GM21529 (cell line): ENCODE results near the gene GPR141.
A peak's percentile ranks its signal among the peaks of the same experiment; 100 is the strongest.

Source experiments
- ATAC-seq: cut with Tn5 transposase; IDR thresholded peaks from one replicate; pipeline ENCODE4 v1.9.1; 2021; ENCODE audit not compliant: unreplicated experiment

The GPR141 gene

DNA sequence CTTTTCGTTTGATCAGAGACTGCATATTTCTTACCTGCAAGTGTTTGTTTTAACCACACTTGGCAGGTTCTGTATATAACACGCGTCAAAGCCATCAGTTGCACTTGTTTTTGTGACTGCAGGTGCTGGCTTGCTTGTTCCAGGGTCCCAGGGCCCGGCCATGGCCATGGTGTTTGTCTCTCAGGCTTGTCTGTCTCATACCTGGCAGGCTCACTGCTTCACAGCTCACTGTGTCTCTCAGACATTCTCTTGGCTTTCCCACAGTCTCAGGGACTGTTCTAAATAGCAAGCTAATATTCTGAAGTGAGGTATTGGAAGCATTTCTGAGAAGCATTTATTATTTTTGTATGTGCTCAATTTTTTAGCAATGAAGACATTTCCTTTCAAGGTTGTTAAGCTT lies 46.9 kb downstream of the GPR141 start:
- no peak for ATAC-seq

DNA sequence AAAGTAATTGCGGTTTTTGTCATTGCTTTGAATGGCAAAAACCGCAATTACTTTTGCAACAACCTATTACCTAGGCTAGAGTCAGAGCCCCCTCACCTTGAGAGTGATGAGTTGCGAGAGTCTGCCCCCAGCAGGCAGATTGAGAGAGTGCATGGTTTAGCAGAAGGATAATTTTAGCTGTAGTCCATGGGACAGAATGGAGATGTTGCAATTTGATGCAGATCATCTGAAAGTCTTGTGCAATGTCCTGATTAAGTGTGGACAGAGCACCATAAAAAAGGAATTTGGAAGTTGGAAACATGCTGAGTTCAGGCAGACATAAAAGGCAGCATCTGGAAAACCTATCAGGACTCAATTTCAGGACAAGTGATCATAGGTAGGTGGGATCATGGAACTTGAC lies 48.7 kb downstream of the GPR141 start:
- peak; percentile 81 for ATAC-seq

DNA sequence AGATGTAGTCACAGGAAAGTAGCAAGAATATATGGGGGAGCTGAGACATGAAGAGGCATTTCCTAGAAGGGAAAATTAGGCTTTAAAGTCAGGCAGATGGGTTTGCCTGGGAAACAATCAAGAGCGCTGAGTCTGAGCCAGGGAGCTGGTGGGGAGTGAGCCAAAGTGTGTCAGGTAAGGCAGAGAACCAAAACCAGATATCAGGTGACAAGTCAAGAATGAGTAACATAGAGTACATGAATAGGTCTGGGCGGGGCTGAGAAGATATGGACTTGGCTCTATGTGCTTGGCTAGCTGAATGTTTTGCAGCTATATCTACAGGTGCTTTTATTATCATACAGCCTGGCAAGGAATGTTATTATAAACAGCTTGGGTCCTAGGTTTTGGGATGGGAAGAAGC lies 49.3 kb downstream of the GPR141 start:
- ATAC-seq = no peak

DNA sequence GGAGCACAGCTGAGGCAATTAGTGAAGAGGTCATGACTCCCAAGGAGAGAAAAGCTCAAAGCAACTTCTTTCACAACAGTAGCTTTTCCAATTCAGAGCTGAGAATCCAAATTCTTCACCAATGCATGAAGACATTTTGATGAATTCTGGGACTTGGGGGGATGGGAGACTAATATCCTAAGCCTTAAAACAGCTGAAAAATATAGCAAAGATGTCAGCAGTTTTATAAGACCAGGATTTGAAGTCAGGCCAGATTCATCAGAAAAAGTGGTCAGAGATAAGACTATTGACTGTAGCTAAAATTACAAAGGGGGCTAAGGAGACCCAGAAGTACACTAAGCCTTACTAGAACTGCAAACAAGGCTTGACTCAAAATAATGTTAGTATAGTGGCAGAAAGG lies 51.6 kb downstream of the GPR141 start:
- ATAC-seq = no peak

DNA sequence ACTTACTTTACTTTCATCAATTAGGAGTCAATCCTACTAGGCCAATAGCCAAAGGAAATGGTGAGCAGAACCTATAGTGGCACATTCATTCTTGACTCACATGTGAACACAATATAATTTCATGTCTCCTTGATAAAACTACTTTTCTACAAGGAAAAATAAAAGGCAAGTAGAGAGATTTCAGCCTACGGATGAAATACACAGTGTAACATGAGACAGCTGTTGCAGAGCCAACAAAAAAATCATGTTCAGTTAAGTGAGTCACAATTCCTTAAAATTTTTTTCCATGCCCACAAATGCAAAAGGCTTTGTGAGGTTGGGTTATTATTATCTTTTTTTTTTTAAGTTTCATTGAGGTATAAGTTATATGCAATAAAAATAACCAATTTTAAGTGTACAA lies 54.8 kb downstream of the GPR141 start:
- no peak for ATAC-seq

DNA sequence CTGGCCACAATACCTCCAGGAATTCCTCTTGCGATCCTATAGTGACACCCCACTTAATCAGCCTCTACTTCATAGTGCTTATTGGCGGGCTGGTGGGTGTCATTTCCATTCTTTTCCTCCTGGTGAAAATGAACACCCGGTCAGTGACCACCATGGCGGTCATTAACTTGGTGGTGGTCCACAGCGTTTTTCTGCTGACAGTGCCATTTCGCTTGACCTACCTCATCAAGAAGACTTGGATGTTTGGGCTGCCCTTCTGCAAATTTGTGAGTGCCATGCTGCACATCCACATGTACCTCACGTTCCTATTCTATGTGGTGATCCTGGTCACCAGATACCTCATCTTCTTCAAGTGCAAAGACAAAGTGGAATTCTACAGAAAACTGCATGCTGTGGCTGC lies 56.8 kb downstream of the GPR141 start:
- no peak for ATAC-seq

DNA sequence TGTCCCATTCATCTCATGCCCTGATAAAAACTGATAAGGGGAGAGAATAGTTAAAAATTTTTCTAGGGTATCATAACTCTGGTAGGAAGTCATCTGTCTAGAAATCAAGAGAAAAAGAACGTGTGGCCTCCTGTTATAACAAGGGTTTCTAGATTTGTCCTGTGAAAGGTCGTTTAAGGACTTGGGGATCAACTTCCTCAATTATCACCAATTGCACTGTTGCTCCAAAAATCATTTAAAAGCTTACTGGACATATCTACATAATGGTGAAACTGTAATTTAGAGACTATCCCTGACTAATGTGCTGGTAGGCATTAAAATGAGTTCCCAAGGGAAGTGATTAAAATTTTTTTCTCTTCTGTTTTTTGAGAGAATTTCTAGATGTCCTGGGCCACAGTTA lies 58.2 kb downstream of the GPR141 start:
- ATAC-seq = no peak

DNA sequence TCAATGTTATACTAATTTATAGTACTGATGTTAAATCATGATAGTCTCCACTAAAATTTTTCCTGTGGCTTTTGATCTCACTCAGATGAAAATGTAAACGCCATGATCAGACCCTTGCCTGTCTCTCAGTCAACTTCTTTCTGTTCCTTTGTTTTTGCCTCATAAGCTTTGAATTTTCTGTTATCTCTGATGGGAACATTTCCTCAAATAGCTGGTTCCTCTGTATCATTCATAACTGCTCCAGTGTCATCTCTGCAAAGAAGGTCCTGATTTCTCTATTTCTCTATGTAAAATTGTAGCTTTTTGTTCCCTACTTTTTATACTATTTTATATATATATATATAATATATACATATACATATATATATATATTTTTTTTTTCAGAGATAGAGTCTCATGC lies 67.5 kb downstream of the GPR141 start:
- no peak for ATAC-seq

DNA sequence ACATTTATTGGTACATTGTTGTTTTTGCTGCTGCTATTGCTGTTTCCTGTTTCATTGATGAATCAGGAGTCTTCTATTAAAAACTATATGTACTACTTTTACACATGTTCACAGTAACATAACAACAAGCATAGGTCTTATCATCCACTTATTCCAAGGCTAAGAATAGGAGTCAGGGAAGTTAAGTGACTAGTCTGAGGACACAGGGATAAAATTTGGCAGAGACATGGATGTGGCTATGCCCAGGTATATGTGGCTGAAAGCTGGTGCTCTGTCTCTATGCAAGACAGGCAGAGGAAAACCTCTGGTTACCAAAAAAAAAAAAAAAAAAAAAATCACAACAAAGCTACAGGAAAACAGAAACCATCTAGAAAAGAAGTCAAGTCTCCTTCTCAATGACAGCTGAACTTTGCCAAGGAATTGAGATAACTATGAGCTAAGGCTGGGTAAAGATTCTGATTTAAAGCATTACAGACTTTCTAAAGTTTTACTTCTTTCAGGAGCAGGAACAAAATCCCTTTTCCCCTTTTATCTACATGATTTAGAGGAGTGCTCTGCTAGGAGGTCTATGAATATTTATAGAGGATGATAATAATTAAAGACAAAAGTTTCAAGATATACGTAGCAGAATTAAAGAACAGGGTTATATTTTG lies 70.0 kb downstream of the GPR141 start:
- ATAC-seq = no peak

DNA sequence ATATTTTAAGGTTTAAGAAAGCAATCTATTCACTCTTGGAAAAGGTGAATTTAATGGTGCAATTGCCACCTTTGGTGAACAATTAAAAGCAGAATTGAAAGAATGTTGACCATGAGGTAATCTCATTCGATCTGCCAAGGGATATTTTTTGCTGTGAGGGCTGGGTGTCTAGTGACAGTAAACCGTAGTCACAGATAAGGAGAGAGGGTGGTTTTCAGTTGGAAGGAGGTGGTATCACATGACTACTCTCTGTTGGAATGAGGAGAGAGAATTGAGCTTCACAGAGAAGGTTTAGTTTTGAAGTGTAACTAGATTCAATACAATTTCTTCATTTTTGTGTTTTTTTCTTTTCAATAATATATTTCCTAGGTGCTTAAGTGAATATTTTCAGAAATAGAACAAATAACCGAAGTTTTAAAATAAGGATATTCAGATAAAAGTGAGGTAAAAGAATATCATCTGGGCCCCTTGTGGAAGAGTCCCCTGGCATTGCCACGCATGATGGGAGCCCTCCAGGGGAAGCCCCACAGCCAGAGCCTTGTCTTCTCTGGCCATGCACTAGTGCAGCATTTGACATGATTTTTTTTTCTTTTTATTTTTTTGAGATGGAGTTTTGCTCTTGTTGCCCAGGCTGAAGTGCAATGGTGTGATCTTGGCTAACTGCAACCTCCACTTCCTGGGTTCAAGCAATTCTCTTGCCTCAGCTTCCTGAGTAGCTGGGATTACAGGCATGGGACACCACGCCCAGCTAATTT lies 73.4 kb downstream of the GPR141 start:
- no peak for ATAC-seq

DNA sequence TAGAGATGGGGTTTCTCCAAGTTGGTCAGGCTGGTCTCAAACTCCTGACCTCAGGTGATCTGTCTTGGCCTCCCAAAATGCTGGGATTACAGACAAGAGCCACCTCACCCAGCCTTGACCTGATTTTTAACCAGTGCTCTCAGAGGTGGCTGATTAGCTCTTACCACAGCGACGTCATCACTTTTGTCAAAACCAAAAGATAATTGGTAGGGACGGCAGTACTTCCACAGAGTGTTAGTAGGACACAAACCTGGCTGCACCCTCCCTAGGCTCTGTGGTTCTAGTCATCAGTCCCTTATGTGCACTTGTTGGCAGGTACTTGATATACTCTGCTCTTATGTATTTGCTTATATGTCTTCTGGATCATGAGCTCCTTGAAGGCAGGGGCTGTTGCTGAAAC lies 74.0 kb downstream of the GPR141 start:
- no peak for ATAC-seq

DNA sequence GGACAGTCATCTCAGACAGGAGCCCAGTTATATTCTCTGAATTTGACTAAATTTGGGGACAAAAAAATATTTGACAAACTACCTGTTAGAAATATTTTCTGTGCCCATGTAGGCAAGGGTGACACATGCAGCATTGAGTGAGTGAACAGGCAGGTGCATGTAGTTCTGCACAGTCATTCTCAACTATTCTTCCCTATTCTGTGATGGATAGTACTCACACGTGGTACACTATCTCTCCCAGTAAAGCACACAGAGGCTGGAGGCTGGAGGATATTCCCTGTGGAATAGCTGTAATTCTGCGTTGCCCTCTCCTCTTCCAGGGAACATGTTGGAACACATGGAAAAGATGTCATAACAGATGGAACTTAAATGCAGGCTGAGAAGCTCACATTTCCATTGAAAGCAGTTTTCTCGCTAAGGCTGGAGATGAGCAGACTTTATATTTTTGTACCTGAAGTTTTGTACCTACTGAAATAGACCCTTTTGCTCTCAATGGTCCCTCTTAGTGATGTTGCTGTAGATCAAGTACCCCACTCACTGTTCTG lies 75.0 kb downstream of the GPR141 start:
- no peak for ATAC-seq

DNA sequence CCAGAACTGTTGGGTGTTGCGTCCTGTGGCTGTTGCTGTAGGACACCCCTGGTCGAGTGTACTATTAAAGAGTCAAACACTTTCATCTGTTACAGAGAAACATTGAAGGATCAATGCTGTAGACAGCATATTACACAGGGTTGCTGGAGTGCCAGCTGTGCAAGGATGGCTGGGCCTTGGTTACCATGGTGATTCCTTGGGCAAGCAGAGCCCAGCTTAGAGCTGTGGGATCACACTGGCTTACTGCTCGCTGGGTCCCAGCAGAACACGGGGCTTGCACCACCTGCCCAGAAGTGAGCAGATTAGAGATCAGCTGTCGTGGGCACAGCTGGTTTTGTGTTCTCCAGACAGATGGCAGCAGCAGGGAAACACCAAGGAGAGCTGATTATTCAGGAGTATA lies 76.0 kb downstream of the GPR141 start:
- no peak for ATAC-seq

DNA sequence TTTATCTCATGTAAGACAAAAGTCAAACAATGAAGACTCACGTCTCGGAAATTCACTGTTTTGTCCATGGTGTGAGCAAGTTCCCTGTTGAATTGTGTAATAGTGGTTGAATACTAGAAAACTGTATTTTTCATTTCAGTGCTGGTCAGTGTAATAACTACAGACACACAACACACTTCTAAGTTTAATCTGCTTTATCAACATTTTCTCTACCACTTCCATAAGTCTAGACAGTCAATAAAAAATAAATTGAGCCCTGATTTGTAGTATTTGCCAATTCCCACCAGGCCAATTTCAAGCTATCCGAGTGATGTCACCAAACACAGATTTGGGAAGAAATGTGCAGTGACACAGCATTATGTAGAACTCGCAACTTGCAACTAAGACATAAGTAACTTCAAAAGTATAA lies 81.9 kb downstream of the GPR141 start:
- ATAC-seq = no peak

DNA sequence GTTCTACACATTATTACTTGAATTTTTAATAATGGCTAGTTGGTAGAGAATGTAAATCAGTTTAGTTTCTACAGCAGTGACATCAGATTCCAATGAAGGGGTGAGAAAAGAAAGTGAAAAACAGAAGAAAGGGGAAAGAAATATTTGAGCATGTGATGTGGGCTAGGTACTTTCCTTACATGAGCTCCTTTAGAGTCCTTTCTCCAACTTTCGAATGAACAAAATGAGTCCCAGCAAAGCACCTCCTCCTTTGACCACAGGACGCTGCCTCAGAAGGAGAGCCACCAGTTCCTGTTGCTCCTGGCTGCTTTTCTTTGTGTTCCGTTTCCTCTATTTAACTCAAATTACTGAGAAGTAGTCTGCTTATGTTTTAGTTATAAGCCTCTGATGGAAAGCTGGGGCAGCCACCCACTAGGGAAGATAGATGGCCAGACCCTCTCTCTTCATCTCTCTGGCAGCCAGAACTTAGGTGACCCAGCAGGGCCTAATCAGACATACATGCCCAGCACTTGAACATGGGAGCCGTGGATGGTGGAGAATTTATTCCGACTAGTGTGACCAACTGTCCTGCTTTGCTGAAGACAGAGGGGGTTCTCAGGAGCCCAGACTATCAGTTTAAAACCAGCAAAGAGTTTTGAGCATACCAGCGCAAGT lies 82.4 kb downstream of the GPR141 start:
- peak; percentile 95 for ATAC-seq

DNA sequence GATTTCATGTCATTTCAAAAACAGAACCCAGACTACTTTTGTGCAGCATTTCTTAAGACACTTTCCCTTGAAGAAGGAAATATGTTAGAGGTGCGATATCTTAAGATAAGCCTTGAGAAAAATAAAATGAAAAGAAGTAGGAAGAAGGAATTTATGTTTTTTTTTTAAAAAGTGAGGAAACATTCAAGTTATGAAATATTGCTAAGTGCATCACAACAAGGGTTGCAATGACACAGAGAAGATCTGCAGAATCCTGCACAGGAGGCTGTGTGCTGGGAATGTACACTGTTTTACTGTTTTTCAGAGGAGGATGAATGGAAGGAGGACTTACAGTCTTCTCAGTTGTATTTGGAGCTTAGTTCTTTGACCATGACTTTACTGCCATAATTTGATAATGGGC lies 85.0 kb downstream of the GPR141 start:
- ATAC-seq = no peak

DNA sequence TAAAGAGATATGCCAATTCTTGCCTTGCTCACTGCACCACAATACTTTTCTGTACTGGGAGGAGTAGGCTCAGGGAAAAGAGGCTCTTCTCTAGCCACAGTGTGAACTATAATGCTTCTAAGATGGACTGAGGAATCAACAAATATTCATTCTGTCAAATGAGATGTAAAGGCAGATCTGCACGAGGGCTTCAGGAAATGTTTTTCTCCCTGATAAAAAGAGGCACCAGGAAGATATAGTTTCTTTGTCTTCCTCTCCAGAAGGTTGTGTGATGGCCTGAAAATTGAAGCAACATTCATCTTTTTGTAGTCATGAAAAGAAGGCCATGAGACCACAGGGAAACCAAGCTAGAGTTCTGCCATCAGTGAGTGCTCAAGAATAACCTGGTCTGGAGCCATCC lies 85.7 kb downstream of the GPR141 start:
- no peak for ATAC-seq

DNA sequence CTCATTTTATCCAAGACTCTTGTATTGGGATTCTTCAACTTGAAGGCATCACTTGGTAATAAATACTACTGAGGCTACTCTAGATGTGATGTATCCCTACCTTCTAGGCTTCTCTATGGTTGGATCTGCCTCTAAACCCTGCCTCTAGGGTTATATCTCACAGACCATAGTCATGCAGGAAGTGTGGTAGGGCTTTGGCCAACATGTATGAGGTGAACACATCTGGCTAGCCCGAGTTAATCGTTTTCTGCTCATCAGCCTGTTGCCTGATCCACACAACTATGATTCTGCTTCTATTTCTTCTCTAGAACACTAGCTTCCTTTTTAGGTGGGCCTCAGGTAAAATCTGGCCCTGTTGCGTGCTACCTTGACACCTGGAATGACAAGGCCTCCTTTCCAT lies 86.2 kb downstream of the GPR141 start:
- ATAC-seq = no peak

DNA sequence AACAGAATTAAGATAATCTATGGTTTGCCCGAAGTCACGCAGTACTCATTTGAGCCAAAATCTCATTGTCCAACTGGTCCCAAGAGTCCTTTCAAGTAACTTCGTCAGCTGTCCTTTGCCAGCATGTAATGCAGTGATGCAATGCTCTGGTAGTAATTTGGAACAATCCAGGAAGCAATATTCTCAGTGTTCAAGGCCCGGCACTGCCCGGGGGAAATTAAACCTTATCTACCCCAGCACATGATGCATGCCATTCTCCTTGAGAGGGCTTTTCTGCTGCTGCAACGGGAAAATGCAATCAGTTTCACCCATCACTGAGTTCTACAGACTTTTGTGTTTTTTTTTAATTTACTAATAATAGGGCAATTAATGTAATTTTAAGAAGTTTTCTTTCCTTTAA lies 87.3 kb downstream of the GPR141 start:
- ATAC-seq = no peak

DNA sequence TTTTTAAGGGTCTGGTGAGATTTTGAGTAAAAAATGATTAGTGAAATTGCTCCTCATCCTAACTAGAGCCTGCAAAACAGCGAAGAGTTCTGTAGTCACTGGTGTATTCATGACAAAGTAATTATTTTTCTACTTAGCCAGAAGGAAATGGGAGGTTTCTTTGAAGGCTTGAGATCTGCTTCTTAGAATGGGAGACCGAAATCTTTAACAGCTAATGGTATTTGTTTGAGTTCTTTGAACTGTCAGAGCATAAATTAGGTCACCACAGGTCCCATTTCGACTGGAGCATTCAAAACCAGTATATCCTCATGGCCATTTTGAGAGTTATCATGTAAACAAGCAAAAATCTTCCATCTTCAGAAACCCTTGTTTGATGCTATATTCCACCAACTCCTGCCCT lies 87.8 kb downstream of the GPR141 start:
- ATAC-seq = no peak

DNA sequence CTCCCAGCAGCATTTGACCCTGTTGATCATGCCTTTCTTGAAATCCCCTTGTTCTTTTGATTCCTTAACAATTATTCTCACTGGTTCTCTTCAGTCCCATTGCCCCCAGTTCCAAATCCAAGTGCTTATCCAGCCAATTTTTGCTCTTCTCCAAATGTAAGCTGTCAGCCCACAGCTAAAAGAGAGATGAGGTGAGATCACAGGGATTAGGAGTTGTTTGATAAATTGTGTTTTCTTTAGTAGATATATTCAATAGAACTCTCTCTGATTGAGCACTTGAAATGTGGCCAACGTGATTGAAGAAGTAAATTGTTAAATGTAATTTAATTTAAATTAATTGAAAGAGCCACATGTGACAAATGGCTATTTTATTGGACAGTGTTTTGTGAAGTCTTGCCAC lies 88.2 kb downstream of the GPR141 start:
- ATAC-seq = no peak

DNA sequence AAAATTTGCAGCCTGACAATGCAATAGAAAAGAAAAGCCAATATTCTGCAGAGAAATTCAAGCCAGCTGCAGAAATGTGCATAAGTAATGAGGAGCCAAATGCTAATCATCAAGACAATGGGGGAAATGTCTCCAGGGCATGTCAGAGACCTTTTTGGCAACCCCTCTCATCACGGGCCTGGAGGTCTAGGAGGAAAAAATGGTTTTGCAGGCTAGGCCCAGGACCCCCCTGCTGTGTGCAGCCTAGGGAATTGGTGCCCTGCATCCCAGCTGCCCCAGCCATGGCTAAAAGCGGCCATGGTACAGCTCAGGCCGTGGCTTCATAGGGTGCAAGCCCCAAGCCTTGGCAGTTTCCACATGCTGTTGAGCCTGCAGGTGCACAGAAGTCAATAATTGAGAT lies 92.4 kb downstream of the GPR141 start:
- ATAC-seq = no peak
